A549 treated with Mapracorat at 1 μM for 4 hours (cell line): ENCODE measurements around the gene ZNF365. TPM values are rescaled to one million over a fixed set of nuclear protein-coding genes. Genes with fewer than 3 reads are reported as not detected.

Source experiments
- total RNA-seq: library from RNA; stranded (reverse); fragments of 200-300 nt; extraction: Qiagen RNA extraction; gene quantifications from 5 replicates; pipeline ENCODE4 v1.2.3, GENCODE V29; 2022

ZNF365 gene
- total RNA-seq, result 0.95 to 1.5 TPM (median 1.0 TPM) in 5 replicates

GRCh38 chr10:62373995-62374861 lies at the start of gene ZNF365:
Gene ZNF365 (plus strand): TSS chr10:62374369. CDS start chr10:62376194, 1,825 bp downstream.

Other genes with a start within 250 kb of the ZNF365 start
- 0.66 to 1.0 TPM (median 0.87 TPM) in 5 replicates for gene RTKN2, start 105.5 kb upstream of the ZNF365 start, total RNA-seq